Trophoblast cell (in vitro differentiated cells and primary cell): ENCODE results near the gene ZNF614. TPM values are rescaled to one million over a fixed set of nuclear protein-coding genes. Genes with fewer than 3 reads are reported as not detected.

Experiments
- DNase-seq, 2 donors: peaks; one replicate each; pipeline ENCODE4 v3.0.0-alpha.2; 2016
- H2AFZ ChIP-seq: 2 replicates; pipeline ENCODE4 v1.6.1; 2013; ENCODE audit warnings: low read length, moderate library complexity, mild to moderate bottlenecking; ENCODE audit not compliant: insufficient read depth, poor library complexity
- H2AK5ac ChIP-seq: 2 replicates; pipeline ENCODE4 v1.6.1; 2013; ENCODE audit warnings: mild to moderate bottlenecking, low read length
- H2BK120ac ChIP-seq: 2 replicates; pipeline ENCODE4 v1.6.1; 2013; ENCODE audit warnings: low read length, mild to moderate bottlenecking, moderate library complexity; ENCODE audit not compliant: insufficient read depth, poor library complexity
- H2BK12ac ChIP-seq: 2 replicates; pipeline ENCODE4 v1.6.1; 2013; ENCODE audit warnings: mild to moderate bottlenecking, low read length, moderate library complexity
- H2BK5ac ChIP-seq: 2 replicates; pipeline ENCODE4 v1.6.1; 2013; ENCODE audit warnings: low read length, low read depth, moderate library complexity, mild to moderate bottlenecking; ENCODE audit not compliant: poor library complexity
- H3K14ac ChIP-seq: 2 replicates; pipeline ENCODE4 v1.6.1; 2013; ENCODE audit warnings: mild to moderate bottlenecking, low read length
- H3K18ac ChIP-seq: 2 replicates; pipeline ENCODE4 v1.6.1; 2013; ENCODE audit warnings: mild to moderate bottlenecking, low read length
- H3K23ac ChIP-seq: 2 replicates; pipeline ENCODE4 v1.6.1; 2013; ENCODE audit warnings: low read length
- H3K27ac ChIP-seq: 2 replicates; pipeline ENCODE4 v1.5.1; 2013; ENCODE audit warnings: low read depth, mild to moderate bottlenecking, inconsistent platforms, low read length, moderate library complexity
- H3K27me3 ChIP-seq: 2 replicates; pipeline ENCODE4 v1.6.1; 2013; ENCODE audit warnings: inconsistent platforms, mild to moderate bottlenecking, low read length, moderate library complexity; ENCODE audit not compliant: insufficient read depth
- H3K36me3 ChIP-seq, 2 experiments: 1 replicate in 1 of 2; 2 replicates in 1 of 2; pipeline ENCODE4 v1.6.1; 2013; ENCODE audit warnings: low read length in 2 of 2, mild to moderate bottlenecking in 2 of 2, moderate library complexity in 1 of 2; ENCODE audit not compliant: insufficient read depth in 2 of 2, control insufficient read depth in 1 of 2
- H3K4ac ChIP-seq: 2 replicates; pipeline ENCODE4 v1.6.1; 2013; ENCODE audit warnings: low read depth, mild to moderate bottlenecking, low read length, moderate library complexity
- H3K4me1 ChIP-seq, 2 experiments: 1 replicate in 1 of 2; 2 replicates in 1 of 2; pipeline ENCODE4 v1.6.1; 2013; ENCODE audit warnings: low read length in 2 of 2, mild to moderate bottlenecking in 2 of 2, moderate library complexity in 1 of 2; ENCODE audit not compliant: insufficient read depth in 2 of 2, control insufficient read depth in 1 of 2
- H3K4me2 ChIP-seq: 2 replicates; pipeline ENCODE4 v1.6.1; 2013; ENCODE audit warnings: inconsistent platforms, mild to moderate bottlenecking, low read length, moderate library complexity
- H3K4me3 ChIP-seq: 2 replicates; pipeline ENCODE4 v1.5.1; 2013; ENCODE audit warnings: mild to moderate bottlenecking, low read depth, low read length, inconsistent platforms
- H3K79me1 ChIP-seq: one replicate; pipeline ENCODE4 v1.6.1; 2013; ENCODE audit warnings: low read length
- H3K79me2 ChIP-seq: 2 replicates; pipeline ENCODE4 v1.6.1; 2013; ENCODE audit warnings: low read length, mild to moderate bottlenecking; ENCODE audit not compliant: control insufficient read depth, insufficient read depth, poor library complexity
- H3K9ac ChIP-seq: 2 replicates; pipeline ENCODE4 v1.6.1; 2013; ENCODE audit warnings: mild to moderate bottlenecking, low read length
- H3K9me3 ChIP-seq: 2 replicates; pipeline ENCODE4 v1.6.1; 2013; ENCODE audit warnings: low read depth, mild to moderate bottlenecking, control low read depth, inconsistent platforms, low read length; ENCODE audit not compliant: insufficient read depth
- H4K12ac ChIP-seq: 2 replicates; pipeline ENCODE4 v1.6.1; 2013; ENCODE audit warnings: low read depth, mild to moderate bottlenecking, low read length, moderate library complexity
- H4K8ac ChIP-seq: 2 replicates; pipeline ENCODE4 v1.6.1; 2013; ENCODE audit warnings: low read depth, mild to moderate bottlenecking, low read length, moderate library complexity
- H4K91ac ChIP-seq: one replicate; pipeline ENCODE4 v1.6.1; 2013; ENCODE audit warnings: low read depth, mild to moderate bottlenecking, low read length, moderate library complexity
- WGBS: extraction: QIAGEN DNeasy Blood & Tissue Kit; methylation state at CpG from one replicate; pipeline ENCODE4 v1.1.7; 2013; ENCODE audit warnings: missing lambda C conversion rate; ENCODE audit not compliant: insufficient read length, insufficient coverage; ENCODE audit errors: extremely low coverage; 5-methylcytosine and 5-hydroxymethylcytosine counted together
- polyA plus RNA-seq: library from polyadenylated mRNA; stranded (reverse); fragments of 200-250 nt; gene quantifications from 2 replicates; pipeline ENCODE4 v1.2.3, GENCODE V29; 2013

The ZNF614 gene
- 13.1 and 13.4 TPM in 2 replicates for polyA plus RNA-seq

- Histone ChIP-seq H3K9ac (peak within 1 kb of the TSS; percentile 85), H3K79me2 (peaks cover 4% of the 10 kb centered on the region), H3K4me3 (peak within 1 kb of the TSS; percentile 90), H3K14ac (peak within 1 kb of the TSS; percentile 94), H3K18ac (peak within 1 kb of the TSS; percentile 86), H4K8ac (peak within 1 kb of the TSS; percentile 91), H4K12ac (peak within 1 kb of the TSS; percentile 63), H3K23ac (no peak within 1 kb of the TSS), H4K91ac (peak within 1 kb of the TSS; percentile 89), H2BK5ac (peak within 1 kb of the TSS; percentile 80), H3K79me1 (peaks cover 11% of the 10 kb centered on the region), H3K4ac (peak within 1 kb of the TSS; percentile 57), H3K4me2 (peak within 1 kb of the TSS; percentile 83), H2AK5ac (no peak within 1 kb of the TSS), H3K9me3 (peaks cover 9% of the 10 kb centered on the region), H2BK12ac (peak within 1 kb of the TSS; percentile 42), H3K36me3 (peaks cover 17 to 18% of the 10 kb centered on the region in 2 experiments), H2AFZ (peak within 1 kb of the TSS; percentile 80), H3K27me3 (no peaks in the 10 kb centered on the region), H2BK120ac (peak within 1 kb of the TSS; percentile 82), H3K4me1 (peaks cover 4 to 11% of the 10 kb centered on the region in 2 experiments), H3K27ac (peak within 1 kb of the TSS; percentile 68)
- WGBS, result no CpG with 5 or more reads among the region's 53 CpGs
- peak; percentile 84 to 88 for DNase-seq
Measured at GRCh38 chr19:52028027-52028779, at the start of gene ZNF614. TSS of gene ZNF614 (minus strand) at chr19:52028379. CDS start at chr19:52025745, 2,634 bp downstream.

- Histone ChIP-seq H3K79me2 (no peaks in the 10 kb centered on the region), H3K4ac (no peak overlapping the region), H3K27me3 (no peaks in the 10 kb centered on the region), H3K4me3 (no peak overlapping the region), H3K4me1 (no peaks in the 10 kb centered on the region), H3K79me1 (no peaks in the 10 kb centered on the region), H2BK12ac (no peak overlapping the region), H3K27ac (peak overlapping the region; percentile 19), H3K23ac (no peak overlapping the region), H4K91ac (no peak overlapping the region), H2BK5ac (no peak overlapping the region), H3K4me2 (no peak overlapping the region), H3K9ac (no peak overlapping the region), H2AK5ac (no peak overlapping the region), H3K9me3 (peaks cover 20% of the 10 kb centered on the region), H4K12ac (no peak overlapping the region), H3K14ac (no peak overlapping the region), H2AFZ (no peak overlapping the region), H3K18ac (no peak overlapping the region), H3K36me3 (peaks cover 30 to 52% of the 10 kb centered on the region in 2 experiments), H4K8ac (no peak overlapping the region), H2BK120ac (no peak overlapping the region)
- WGBS, result no CpG with 5 or more reads among the region's 5 CpGs
- peak; percentile 88 to 92 for DNase-seq
Measured at GRCh38 chr19:52070496-52070895, 42.3 kb upstream of the ZNF614 start.

- Histone ChIP-seq H3K4me2 (no peak overlapping the region), H3K79me2 (no peaks in the 10 kb centered on the region), H3K79me1 (no peaks in the 10 kb centered on the region), H4K12ac (no peak overlapping the region), H4K91ac (no peak overlapping the region), H3K4me1 (no peaks in the 10 kb centered on the region), H2BK120ac (no peak overlapping the region), H3K9ac (no peak overlapping the region), H3K27ac (peak overlapping the region; percentile 53), H3K14ac (no peak overlapping the region), H3K23ac (no peak overlapping the region), H4K8ac (no peak overlapping the region), H2BK5ac (peak overlapping the region; percentile 21), H2AK5ac (no peak overlapping the region), H3K18ac (no peak overlapping the region), H3K27me3 (no peaks in the 10 kb centered on the region), H3K4me3 (no peak overlapping the region), H2BK12ac (no peak overlapping the region), H2AFZ (no peak overlapping the region), H3K4ac (no peak overlapping the region), H3K36me3 (peaks cover 31 to 55% of the 10 kb centered on the region in 2 experiments), H3K9me3 (peaks cover 21% of the 10 kb centered on the region)
- DNase-seq, result no peak
- WGBS, result no CpG with 5 or more reads among the region's 2 CpGs
Measured at GRCh38 chr19:52069653-52070052, 41.5 kb upstream of the ZNF614 start.

GRCh38 chr19:52066258-52066863 is 38.2 kb upstream of the ZNF614 start:
- Histone ChIP-seq H3K4me1 (no peaks in the 10 kb centered on the region), H4K91ac (no peak overlapping the region), H2BK120ac (no peak overlapping the region), H3K36me3 (peaks cover 28 to 54% of the 10 kb centered on the region in 2 experiments), H3K4me2 (no peak overlapping the region), H3K9me3 (peaks cover 27% of the 10 kb centered on the region), H3K23ac (no peak overlapping the region), H3K79me2 (no peaks in the 10 kb centered on the region), H2AK5ac (no peak overlapping the region), H3K14ac (no peak overlapping the region), H3K18ac (no peak overlapping the region), H3K4ac (no peak overlapping the region), H3K27ac (no peak overlapping the region), H3K9ac (no peak overlapping the region), H3K79me1 (no peaks in the 10 kb centered on the region), H3K4me3 (no peak overlapping the region), H2BK12ac (no peak overlapping the region), H3K27me3 (no peaks in the 10 kb centered on the region), H4K12ac (no peak overlapping the region), H4K8ac (no peak overlapping the region), H2AFZ (no peak overlapping the region), H2BK5ac (no peak overlapping the region)
- no peak for DNase-seq
- WGBS, result no CpG with 5 or more reads among the region's 6 CpGs
